Measurements from ENCODE around the gene PLEKHF1. TPM values are rescaled to one million over a fixed set of nuclear protein-coding genes. Genes with fewer than 3 reads are reported as not detected.
A peak's percentile ranks its signal among the peaks of the same experiment; 100 is the strongest.

PLEKHF1 gene
- total and polyA plus RNA-seq, 11 donors, result 7.8 to 46.1 (median 18.0) TPM

DNA sequence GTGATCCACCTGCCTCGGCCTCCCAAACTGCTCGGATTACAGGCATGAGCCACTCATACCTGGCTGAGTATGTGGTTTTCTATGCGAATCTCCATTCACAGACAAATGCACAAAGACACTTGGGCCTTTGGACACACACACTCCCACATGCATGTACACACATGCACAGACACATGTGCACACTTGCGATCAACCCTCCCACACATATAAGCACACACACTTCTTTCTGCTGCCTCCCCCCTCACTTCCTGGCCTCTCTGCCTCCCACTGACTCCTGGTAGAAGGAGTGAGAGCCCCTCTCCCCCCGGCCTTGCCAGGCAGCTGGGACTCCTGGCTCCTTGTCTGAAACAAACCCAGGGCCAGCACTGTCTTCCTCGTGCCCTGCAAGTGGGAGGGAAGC is 29.3 kb upstream of the PLEKHF1 start:
- WGBS, 4 donors, result 80 to 85% (median 82%) methylated on average over 6 of the region's 6 CpGs
- ATAC-seq, result no peak

DNA sequence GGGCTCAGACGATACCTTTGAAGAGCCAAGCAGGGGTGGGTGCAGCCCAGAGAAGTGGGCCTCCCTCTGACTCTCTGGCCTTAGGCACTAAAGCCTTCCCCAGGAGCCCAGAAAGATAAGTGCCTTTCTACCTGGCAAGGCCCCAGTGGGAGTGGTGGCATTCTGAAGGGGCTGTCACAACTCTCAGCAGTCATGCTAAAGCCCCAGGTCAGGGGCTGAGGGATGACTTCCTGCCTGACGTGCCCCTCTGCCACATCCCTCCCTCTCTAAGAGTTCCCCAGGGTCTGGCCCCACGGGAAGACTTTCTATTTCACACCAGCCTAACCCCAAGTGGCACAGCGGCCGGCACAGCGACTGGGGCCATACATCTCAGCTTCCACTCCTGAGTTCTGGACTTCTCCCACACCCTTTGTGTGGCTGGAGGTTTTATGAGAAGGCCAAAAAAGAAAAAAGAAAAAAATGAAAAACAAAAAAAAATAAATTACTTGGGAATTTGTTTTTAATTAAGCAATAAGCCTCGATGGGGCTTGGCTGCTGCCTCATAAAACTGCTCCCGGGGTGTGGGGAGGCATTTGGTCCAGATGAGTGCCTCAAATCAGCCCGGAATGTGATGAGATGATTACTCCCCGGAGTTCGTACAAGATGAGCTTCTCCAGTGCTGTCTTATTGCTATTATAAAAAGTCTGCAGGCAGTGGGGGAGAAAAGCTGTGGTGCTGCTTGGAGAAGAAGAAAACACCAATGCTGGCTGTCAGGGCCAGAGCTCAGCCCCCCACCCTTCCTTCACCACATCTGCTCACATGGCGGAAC is 28.5 kb upstream of the PLEKHF1 start:
- no peaks in the 10 kb centered on the region for H3K27me3 ChIP-seq
- H3K4me3 ChIP-seq, result no peak overlapping the region
- peak in 1 of 4 donors; percentile 34 for ATAC-seq
- no peaks in the 10 kb centered on the region for H3K4me1 ChIP-seq
- H3K27ac ChIP-seq, result no peak overlapping the region
- TF ChIP-seq POLR2A (IDR thresholded peaks at IDR 0.05) (no peak), CTCF (IDR thresholded peaks at IDR 0.05) (no peak)
- no peaks in the 10 kb centered on the region for H3K36me3 ChIP-seq
- peaks cover 0 to 6% (median 0%) of the 10 kb centered on the region in 12 donors for H3K9me3 ChIP-seq
- 59 to 71% (median 66%) methylated on average over 11 to 12 of the region's 12 CpGs for WGBS, 4 donors
- intact Hi-C loops (cut with DNase I), result no loop called here
- no peak for DNase-seq

More for the DNA sequence above, 29.3 kb upstream of the PLEKHF1 start:
- TF ChIP-seq POLR2A (IDR thresholded peaks at IDR 0.05) (no peak), CTCF (IDR thresholded peaks at IDR 0.05) (no peak)
- H3K9me3 ChIP-seq, result peaks cover 0 to 6% (median 0%) of the 10 kb centered on the region in 12 donors
- H3K36me3 ChIP-seq, result no peaks in the 10 kb centered on the region
- H3K4me1 ChIP-seq, result no peaks in the 10 kb centered on the region
- no peak overlapping the region for H3K27ac ChIP-seq
- intact Hi-C loops (cut with DNase I), result no loop called here
- no peak overlapping the region for H3K4me3 ChIP-seq
- H3K27me3 ChIP-seq, result no peaks in the 10 kb centered on the region
- DNase-seq, result no peak

- Histone ChIP-seq H3K27me3 (no peaks in the 10 kb centered on the region), H3K4me1 (peaks cover 0 to 4% (median 0%) of the 10 kb centered on the region in 12 donors), H3K27ac (no peak overlapping the region), H3K9me3 (peaks cover 0 to under 1% (median 0%) of the 10 kb centered on the region in 12 donors), H3K4me3 (no peak overlapping the region), H3K36me3 (no peaks in the 10 kb centered on the region)
- intact Hi-C loops (cut with DNase I), result no loop called here
- TF ChIP-seq POLR2A (IDR thresholded peaks at IDR 0.05) (no peak), CTCF (IDR thresholded peaks at IDR 0.05) (no peak)
- 89 to 93% (median 91%) methylated on average over 8 of the region's 8 CpGs for WGBS, 4 donors
- ATAC-seq (no peak), DNase-seq (no peak)
These were observed 26.2 kb upstream of the PLEKHF1 start for GRCh38 chr19:29639086-29639485.

GRCh38 chr19:29640231-29640630 is 25.0 kb upstream of the PLEKHF1 start:
- H3K27ac ChIP-seq, result no peak overlapping the region
- DNase-seq (no peak), ATAC-seq (no peak)
- no peaks in the 10 kb centered on the region for H3K9me3 ChIP-seq
- intact Hi-C loops (cut with DNase I), result no loop called here
- H3K36me3 ChIP-seq, result no peaks in the 10 kb centered on the region
- 89 to 95% (median 91%) methylated on average over 12 of the region's 12 CpGs for WGBS, 4 donors
- peaks cover 0 to 10% (median 4%) of the 10 kb centered on the region in 12 donors for H3K4me1 ChIP-seq
- no peak overlapping the region for H3K4me3 ChIP-seq
- TF ChIP-seq CTCF (IDR thresholded peaks at IDR 0.05) (no peak), POLR2A (IDR thresholded peaks at IDR 0.05) (no peak)
- no peaks in the 10 kb centered on the region for H3K27me3 ChIP-seq
